HL-60 (cell line): ENCODE results near the gene AKR1B15.

ENCODE experiments used
- DNase-seq, 2 experiments: peaks; one replicate each; pipeline ENCODE4 v3.0.0-alpha.2; 2010 to 2020; ENCODE audit warnings: low read depth in 1 of 2, low spot score in 1 of 2
- H3K27ac ChIP-seq: fragments of 250-450 bp; sonication (Bioruptor Pico); replicated peaks from 2 replicates; pipeline ENCODE4 v1.5.1; 2020; ENCODE audit warnings: mild to moderate bottlenecking, moderate library complexity
- H3K27me3 ChIP-seq: fragments of 250-450 bp; sonication (Bioruptor Pico); 2 replicates; pipeline ENCODE4 v1.5.1; 2021; ENCODE audit warnings: mild to moderate bottlenecking, moderate library complexity; ENCODE audit not compliant: insufficient read depth, poor library complexity, severe bottlenecking
- H3K4me3 ChIP-seq: replicated peaks from 2 replicates; pipeline ENCODE4 v1.5.1; 2011; ENCODE audit warnings: mild to moderate bottlenecking, control low read depth, low read length; ENCODE audit not compliant: insufficient read depth
- GABPA ChIP-seq: IDR thresholded peaks from 2 replicates; pipeline ENCODE4 v1.6.1; 2012; ENCODE audit warnings: low read depth
- POLR2AphosphoS5 ChIP-seq: IDR thresholded peaks from 2 replicates; pipeline ENCODE4 v1.6.1; 2012; ENCODE audit warnings: low read depth
- REST ChIP-seq: IDR thresholded peaks from 2 replicates; pipeline ENCODE4 v1.6.1; 2012; ENCODE audit warnings: low read depth; ENCODE audit not compliant: insufficient replicate concordance
- SPI1 ChIP-seq: IDR thresholded peaks from 2 replicates; pipeline ENCODE4 v1.6.1; 2012; ENCODE audit warnings: low read depth, mild to moderate bottlenecking, borderline replicate concordance
- TF ChIP-seq, protein P1 (sequence below): IDR thresholded peaks from one replicate; pipeline ENCODE4 v1.5.1; 2011; ENCODE audit warnings: low read length, control low read depth, inconsistent platforms; ENCODE audit not compliant: insufficient read depth

The AKR1B15 gene

GRCh38 chr7:134611611-134612151 lies 62.8 kb downstream of the AKR1B15 start:
- H3K27ac ChIP-seq = no peak overlapping the region
- DNase-seq = no peak
- no peaks in the 10 kb centered on the region for H3K27me3 ChIP-seq
- TF ChIP-seq SPI1 (no peak), POLR2AphosphoS5 (no peak), REST (no peak), GABPA (no peak)
- TF ChIP-seq, protein P1, sequence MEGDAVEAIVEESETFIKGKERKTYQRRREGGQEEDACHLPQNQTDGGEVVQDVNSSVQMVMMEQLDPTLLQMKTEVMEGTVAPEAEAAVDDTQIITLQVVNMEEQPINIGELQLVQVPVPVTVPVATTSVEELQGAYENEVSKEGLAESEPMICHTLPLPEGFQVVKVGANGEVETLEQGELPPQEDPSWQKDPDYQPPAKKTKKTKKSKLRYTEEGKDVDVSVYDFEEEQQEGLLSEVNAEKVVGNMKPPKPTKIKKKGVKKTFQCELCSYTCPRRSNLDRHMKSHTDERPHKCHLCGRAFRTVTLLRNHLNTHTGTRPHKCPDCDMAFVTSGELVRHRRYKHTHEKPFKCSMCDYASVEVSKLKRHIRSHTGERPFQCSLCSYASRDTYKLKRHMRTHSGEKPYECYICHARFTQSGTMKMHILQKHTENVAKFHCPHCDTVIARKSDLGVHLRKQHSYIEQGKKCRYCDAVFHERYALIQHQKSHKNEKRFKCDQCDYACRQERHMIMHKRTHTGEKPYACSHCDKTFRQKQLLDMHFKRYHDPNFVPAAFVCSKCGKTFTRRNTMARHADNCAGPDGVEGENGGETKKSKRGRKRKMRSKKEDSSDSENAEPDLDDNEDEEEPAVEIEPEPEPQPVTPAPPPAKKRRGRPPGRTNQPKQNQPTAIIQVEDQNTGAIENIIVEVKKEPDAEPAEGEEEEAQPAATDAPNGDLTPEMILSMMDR = no peak
- H3K4me3 ChIP-seq = no peak overlapping the region

DNA sequence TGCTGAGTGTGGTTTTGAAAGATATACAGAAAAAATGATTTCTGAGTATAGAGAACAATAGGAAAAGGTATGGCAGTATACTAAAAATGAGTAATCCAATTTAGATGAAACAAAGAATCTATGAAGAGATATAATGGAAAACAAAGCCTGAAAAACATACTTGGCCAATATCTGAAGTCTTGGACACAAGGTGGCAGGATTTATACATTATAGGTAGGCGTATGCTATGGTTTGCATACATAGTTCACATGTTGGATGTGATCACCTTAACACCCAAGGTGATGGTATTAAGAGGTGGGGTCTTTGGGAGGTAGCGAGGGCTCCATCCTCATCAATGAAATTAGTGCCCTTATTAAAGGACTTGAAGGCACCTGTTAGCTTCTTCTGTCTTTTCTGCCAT lies 63.3 kb downstream of the AKR1B15 start:
- Histone ChIP-seq H3K4me3 (no peak overlapping the region), H3K27me3 (no peaks in the 10 kb centered on the region), H3K27ac (no peak overlapping the region)
- DNase-seq = no peak
- no peak for TF ChIP-seq SPI1
- TF ChIP-seq GABPA = no peak
- TF ChIP-seq, protein P1 = no peak
- TF ChIP-seq REST = no peak
- no peak for TF ChIP-seq POLR2AphosphoS5

- Histone ChIP-seq H3K27me3 (no peaks in the 10 kb centered on the region), H3K4me3 (no peak overlapping the region), H3K27ac (peak overlapping the region; percentile 59)
- DNase-seq = peak; percentile 31 to 52
- TF ChIP-seq REST = no peak
- TF ChIP-seq POLR2AphosphoS5 = no peak
- TF ChIP-seq SPI1 = peak; percentile 68
- no peak for TF ChIP-seq GABPA
- TF ChIP-seq, protein P1 = no peak
Observed at GRCh38 chr7:134613623-134614347, 64.9 kb downstream of the AKR1B15 start.
